NOMO-1 treated with dmso at 0.1 percent for 144 hours (cell line): Measurements from ENCODE around the gene LRRC36.

Experiments used
- DNase-seq: peaks from one replicate; lab custom pipeline; 2025; ENCODE audit not compliant: unreplicated experiment; lab: John Stamatoyannopoulos, UW

LRRC36 gene

GRCh38 chr16:67294171-67294757 is 32.4 kb upstream of the LRRC36 start:
- DNase-seq, result no peak

GRCh38 chr16:67294938-67295361 is 31.7 kb upstream of the LRRC36 start:
- DNase-seq, result no peak

GRCh38 chr16:67296420-67296819 is 30.2 kb upstream of the LRRC36 start:
- DNase-seq, result no peak

DNA sequence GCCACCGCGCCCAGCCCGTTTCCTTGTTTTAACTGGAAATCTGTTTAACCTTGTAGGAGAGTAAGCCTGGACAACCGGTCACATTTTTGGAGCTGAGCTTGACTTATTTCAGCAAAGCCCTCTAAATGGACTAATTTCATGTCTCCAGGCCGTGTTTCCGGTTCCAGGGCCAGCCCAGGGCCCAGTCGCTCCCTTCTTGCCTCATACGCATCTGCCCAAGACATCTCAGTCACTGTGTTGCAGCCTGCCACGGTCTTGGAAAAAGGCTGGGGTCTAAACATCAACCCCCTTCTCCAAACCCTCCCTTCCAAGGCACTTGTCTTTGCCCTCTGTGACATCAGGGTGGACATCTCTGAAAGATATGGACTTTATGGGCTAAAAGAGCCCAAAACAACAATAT is 28.3 kb upstream of the LRRC36 start:
- no peak for DNase-seq

DNA sequence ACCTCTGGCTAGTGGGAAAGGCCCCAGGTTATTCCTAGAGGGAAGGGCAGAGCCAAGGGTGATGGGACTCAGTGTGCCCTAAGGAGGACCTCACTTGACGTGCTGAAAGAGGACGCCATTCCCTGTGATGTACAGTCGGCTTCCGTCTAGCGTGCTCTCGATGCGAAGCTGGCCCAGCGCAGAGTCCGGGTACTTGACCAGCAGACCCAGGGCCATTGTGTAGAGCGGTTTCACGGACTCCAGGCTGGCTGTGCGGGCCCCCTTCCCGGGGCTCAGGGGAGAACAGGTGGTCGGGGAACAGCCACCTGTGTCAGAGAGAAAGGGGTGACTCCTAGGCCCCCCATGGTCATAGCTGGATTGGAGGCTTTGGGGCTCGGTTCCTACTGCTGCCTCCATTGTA is 27.3 kb upstream of the LRRC36 start:
- no peak for DNase-seq

DNA sequence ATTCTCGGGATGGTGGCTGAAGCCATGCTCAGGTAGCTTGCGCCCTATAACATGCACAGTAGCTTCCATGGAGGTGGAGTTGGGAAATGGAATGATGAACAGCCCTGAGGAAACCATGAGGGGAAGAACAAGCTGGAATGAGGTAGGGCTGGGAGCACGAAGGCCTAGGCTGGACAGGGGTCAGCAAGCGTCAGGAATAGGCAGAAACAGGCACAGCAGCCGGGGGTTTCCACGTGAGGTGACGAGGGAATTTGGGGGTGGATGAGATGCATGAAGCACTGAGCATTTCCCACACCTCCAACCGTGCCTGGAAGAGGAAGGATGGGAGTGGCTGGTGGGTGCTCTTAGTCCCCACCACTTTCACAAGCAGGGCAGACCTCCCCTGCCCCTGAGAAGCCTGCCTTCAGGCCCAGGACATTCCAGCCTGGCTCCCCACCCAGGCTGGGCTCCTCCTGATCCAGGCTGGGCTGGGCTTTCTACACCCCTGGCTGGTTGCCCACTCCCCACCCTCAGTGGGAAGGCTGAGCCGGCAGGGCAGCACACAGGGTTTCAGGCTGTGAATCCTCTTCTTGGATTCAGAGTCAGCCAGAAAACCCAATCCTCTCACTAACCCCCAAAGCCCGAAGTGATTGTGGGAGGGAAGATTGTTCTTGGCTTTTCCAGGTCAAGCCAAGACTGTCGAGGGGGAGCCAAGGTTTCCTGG is 25.4 kb upstream of the LRRC36 start:
- DNase-seq, result no peak

DNA sequence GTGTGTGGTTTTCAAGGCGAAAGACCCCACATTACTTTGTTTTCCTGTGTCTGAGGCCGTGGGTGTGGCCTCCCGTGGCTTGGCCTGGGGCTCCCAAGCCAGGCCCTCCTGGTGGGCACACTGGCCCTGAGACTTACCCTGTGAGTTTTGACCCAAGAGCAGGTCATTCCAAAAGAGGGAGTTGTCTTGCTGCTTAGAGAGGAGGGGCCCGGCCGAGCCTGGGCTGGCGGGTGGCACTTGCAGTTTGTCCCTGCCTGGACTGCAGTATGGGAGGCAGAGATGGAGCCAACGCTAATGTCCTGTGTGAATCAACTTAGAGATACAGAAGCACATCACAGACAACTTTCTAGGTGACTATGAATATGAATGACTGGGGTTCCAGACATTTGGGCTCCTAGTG is 24.5 kb upstream of the LRRC36 start:
- no peak for DNase-seq

- DNase-seq, result no peak
Observed at GRCh38 chr16:67302970-67303369, 23.6 kb upstream of the LRRC36 start.

DNA sequence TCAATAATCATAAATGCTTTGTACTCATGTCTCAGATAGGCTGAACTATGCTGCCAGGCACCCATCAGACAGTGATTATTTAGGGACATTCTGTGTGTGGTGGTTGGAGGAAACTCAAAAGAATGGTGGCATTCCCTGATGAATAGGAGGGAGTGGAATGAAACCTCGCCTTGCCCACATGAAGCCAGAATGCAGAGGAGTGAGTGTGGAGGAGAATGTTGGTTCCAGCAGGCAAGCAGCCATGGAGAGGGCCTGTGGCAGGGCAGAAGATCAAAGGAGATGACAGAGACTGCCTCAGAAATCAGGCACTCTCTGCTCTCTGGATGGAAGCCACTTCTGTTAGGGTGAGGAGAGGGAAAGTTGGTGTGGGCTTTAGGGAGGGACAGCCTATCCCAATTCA is 22.6 kb upstream of the LRRC36 start:
- DNase-seq, result no peak

DNA sequence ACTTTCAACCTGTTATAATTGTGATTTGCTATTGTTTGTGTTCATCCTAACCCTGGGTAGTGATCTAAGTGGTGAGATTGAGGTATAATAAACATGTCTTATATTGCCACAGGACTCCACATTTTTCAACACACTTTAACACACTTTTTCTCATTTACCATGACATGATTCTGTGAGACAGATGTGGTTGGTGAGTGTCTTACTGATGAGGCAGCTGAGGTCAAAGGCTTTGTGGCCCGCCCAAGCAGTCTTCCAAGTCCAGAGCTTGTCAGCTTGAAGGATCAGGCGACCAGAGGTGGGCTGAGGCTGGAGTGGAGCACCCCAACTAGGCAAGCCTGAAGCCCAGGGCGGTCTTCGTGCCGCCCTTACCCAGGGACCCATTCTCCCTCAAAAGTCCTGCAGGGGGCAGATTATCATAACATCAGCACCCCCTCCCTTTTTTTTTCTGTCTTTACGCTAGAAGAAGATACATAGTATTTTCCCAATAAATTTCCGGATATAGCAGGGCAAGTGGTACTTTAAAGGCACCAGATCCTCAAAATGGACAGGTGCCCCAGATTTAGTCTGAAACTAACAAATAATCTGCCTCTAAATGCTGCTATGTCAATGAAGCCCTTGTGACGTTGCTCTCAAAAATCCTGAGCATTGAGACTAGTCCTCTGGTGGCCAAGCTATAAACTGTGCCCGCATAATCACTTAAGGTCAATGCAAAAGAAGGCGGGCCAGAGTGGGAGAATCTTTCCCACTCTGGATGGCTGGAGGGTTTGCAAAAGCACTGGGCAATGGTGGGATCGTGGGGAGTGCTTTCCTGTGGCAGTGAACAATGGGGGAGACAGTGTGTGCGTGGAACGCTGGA is 21.2 kb upstream of the LRRC36 start:
- no peak for DNase-seq

- DNase-seq, result no peak
Observed at GRCh38 chr16:67310561-67310960, 16.1 kb upstream of the LRRC36 start.

DNA sequence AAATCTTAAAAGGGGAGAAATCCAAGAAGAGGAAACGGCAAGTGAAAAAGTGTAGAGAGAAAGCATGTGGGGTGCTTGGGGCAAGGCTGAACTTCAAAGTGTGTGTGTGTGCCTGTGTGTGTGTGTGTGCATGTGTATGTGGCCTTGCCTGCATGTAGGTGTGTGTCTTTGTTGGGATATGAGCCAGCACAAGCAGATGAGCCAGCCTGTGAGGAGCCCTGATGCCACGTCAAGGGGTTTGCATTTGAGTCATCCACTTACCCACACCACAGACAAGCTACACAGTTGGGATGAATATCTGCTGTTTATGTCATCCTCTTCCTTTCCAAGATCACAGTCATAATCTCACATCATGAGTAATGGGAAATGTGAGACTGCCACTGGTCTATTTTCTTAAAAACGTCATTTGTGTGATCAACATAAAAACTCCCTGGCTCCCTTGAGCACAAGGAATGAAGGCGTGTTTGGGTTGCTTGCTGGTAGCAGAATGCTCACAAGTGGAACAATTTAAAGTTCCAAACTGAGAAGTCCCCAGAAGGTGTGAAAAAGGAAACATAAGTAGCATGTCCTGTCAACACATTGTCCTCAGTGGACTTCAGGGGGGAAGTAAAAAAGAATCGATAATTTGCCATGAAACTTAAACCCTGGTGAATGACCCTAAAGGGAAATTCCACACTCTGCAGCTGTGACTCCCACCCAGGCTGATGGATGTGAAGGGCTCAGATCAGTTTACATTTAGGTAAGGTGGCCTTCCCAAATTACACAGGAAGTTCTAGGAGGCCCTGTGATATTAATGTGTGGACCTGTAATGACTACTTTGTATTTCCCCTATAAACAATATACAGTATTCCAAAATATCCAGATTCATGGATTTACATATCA is 14.8 kb upstream of the LRRC36 start:
- DNase-seq, result no peak

GRCh38 chr16:67312719-67313118 is 13.9 kb upstream of the LRRC36 start:
- no peak for DNase-seq

DNA sequence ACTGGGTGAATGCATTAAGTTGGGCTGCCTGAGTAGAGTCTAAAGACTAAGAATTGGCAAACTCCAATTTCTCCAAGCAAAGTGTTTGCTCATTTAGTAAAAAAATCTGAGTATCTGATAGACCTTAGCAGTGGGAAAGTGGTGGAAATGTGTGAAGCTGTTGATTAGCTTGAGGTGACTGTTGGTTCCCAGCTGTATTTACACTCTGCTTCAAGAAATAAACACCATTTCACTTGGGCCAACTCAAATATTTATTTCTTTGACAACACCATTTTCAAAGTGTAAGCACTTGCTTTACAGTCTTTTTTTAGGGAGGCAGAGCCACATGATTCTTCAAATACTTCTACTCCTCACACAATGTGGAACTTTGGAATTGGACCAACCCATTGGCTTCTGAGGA is 8.8 kb upstream of the LRRC36 start:
- DNase-seq, result no peak

DNA sequence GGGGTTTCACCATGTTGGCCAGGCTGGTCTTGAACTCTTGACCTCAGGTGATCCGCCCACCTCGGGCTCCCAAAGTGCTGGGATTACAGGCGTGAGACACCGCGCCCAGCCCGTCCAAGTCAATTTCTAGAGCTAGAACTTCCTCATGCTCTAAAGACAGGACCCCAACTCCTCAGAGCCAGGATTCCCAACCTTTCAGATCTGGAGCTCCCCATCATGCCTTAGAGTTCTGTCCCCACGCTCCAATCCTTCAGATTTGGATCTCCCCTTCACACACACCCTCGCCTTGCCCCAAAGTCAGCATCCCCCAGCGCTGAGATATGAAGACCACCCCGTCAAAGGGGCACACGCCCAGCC is 522 bp upstream of the LRRC36 start:
- no peak for DNase-seq

DNA sequence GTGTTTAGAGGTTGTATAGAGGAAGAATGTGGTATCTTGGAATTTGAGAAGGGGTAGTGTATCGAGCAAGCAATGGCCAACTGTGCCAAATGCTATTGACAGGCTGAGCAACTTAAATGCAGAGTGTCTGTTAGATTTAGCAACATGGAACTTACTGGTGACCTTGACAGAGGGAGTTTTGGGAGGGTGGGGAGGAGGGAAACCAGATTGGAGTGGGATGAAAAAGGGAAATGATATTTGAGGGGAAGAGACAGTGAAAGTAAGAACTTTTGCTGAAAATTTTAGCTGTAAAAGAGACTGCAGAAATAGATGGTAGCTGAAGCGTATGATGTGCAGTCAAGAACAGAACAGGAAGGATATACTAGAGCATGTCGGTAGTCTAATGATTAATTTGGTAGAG is 1.1 kb downstream of the LRRC36 start:
- no peak for DNase-seq

- DNase-seq, result no peak
Observed at GRCh38 chr16:67329901-67330300, 3.3 kb downstream of the LRRC36 start.

GRCh38 chr16:67333315-67333714 is 6.7 kb downstream of the LRRC36 start:
- DNase-seq, result no peak

DNA sequence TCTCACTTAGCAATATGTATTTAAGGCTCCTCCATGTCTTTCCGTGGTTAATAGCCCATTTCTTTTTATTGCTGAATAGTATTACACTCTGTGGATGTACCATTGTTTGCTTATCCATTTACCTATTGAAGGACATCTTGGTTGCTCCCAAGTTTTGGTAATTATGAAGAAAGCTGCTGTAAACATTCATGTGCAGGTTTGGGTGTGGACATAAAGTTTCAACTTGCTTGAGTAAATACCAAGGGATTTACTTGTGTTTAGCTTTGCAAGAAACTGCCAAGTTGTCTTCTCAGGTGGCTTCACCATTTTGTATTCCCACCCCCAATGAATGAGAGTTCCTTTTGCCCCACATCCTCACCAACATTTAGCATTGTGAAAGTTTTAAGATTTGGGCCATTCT is 9.5 kb downstream of the LRRC36 start:
- DNase-seq, result no peak

GRCh38 chr16:67336648-67337047 is 10.0 kb downstream of the LRRC36 start:
- no peak for DNase-seq

DNA sequence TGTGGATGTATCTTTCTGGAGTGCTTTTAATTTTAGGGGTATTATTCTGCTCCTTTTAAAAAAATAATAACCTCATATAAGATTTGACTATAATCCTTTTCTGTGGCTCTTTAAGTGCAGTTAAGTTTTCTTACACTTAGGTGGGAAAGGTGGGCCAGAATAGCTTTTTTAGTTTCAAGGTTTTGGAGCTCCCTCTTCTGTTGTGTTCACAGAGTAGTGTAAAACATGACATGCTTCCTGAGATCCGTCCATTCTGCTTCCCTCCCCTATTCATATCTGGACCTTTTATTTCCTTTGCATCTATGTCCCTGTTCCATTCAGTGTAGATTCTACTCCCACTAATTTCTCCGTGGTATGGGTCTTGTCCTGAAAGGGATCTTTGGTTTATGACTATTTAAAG is 12.8 kb downstream of the LRRC36 start:
- no peak for DNase-seq
